22Rv1 (cell line): ENCODE results near the gene CCDC81.

ENCODE experiments used
- CTCF ChIP-seq: fragments of 450-650 bp; IDR thresholded peaks from 2 replicates; pipeline ENCODE4 v1.5.1; 2017; ENCODE audit warnings: mild to moderate bottlenecking
- ZFX ChIP-seq: fragments of 450-650 bp; IDR thresholded peaks from 2 replicates; pipeline ENCODE4 v1.6.1; 2017; ENCODE audit warnings: antibody characterized with exemption, borderline replicate concordance

GRCh38 chr11:86383041-86383955, 8.6 kb downstream of the CCDC81 start:
- TF ChIP-seq CTCF (no peak), ZFX (no peak)
